BLaER1 (cell line): ENCODE measurements around the gene PPP2R5B.
A peak's percentile ranks its signal among the peaks of the same experiment; 100 is the strongest.

ENCODE experiments used
- H3K27ac ChIP-seq: shearing (Covaris generic); formaldehyde crosslinking; 2 replicates; pipeline ENCODE4 v1.8.1; 2022
- H3K27me3 ChIP-seq: shearing (Covaris generic); formaldehyde crosslinking; 2 replicates; pipeline ENCODE4 v1.8.1; 2022
- H3K36me3 ChIP-seq: shearing (Covaris generic); formaldehyde crosslinking; 2 replicates; pipeline ENCODE4 v1.8.1; 2022
- H3K4me1 ChIP-seq: shearing (Covaris generic); formaldehyde crosslinking; 2 replicates; pipeline ENCODE4 v1.8.1; 2022
- H3K4me2 ChIP-seq: shearing (Covaris generic); formaldehyde crosslinking; 2 replicates; pipeline ENCODE4 v1.8.1; 2022
- H3K4me3 ChIP-seq: shearing (Covaris generic); formaldehyde crosslinking; 2 replicates; pipeline ENCODE4 v1.8.1; 2022
- H3K9ac ChIP-seq: shearing (Covaris generic); formaldehyde crosslinking; 2 replicates; pipeline ENCODE4 v1.8.1; 2022
- H3K9me3 ChIP-seq: shearing (Covaris generic); formaldehyde crosslinking; 2 replicates; pipeline ENCODE4 v1.8.1; 2022
- H4K20me1 ChIP-seq: shearing (Covaris generic); formaldehyde crosslinking; 2 replicates; pipeline ENCODE4 v1.8.1; 2022
- Cebpa-rat ChIP-seq: shearing (Covaris generic); IDR thresholded peaks from 2 replicates; pipeline ENCODE4 v1.8.1; 2022

Gene PPP2R5B

DNA sequence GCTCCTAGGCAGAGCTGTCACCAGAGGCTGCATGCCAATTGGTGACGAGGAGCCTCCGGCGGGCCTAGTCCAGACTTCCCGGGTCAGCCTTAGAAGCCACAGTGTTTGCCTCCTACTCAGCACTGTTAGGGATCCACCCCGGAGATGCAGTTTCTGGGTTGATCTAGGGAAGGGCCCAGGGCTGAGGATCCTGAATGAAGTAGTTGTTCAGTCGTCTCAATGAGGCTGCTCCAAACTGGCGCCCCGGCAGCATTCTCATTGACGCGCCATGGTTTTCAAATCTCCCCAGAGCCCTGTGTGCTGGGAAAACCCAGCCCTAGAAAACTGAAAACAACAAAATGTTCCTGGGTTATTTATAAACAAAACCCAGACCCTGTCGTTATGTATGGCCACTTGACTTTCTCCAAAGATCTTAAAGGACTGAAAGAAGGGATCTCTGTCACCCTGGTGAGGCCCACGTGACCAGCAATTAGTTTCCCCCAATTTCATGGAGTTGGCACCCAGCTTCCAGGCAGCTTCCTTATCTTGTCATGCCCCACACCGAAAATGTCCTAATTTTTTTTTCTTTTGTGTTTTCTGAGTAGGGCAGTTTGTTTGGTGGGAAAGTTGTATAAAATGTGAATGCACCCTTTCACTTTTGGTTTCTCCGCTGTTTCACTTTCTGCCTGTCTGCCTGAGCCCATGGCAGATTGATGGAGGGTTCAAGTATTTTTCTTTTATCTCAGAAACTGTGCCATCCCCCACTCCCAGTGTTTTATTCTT, 44.1 kb upstream of the PPP2R5B start:
- Histone ChIP-seq H3K9ac (peak overlapping the region; percentile 90), H3K27me3 (no peaks in the 10 kb centered on the region), H3K36me3 (0 out of 2 replicates have a peak, but pooled peaks cover 2% of the 10 kb centered on the region), H4K20me1 (peaks cover 28% of the 10 kb centered on the region), H3K4me1 (peaks cover 82% of the 10 kb centered on the region), H3K4me2 (peak overlapping the region; percentile 96), H3K27ac (peak overlapping the region; percentile 95), H3K4me3 (peak overlapping the region; percentile 95), H3K9me3 (no peaks in the 10 kb centered on the region)
- no peak for TF ChIP-seq Cebpa-rat

DNA sequence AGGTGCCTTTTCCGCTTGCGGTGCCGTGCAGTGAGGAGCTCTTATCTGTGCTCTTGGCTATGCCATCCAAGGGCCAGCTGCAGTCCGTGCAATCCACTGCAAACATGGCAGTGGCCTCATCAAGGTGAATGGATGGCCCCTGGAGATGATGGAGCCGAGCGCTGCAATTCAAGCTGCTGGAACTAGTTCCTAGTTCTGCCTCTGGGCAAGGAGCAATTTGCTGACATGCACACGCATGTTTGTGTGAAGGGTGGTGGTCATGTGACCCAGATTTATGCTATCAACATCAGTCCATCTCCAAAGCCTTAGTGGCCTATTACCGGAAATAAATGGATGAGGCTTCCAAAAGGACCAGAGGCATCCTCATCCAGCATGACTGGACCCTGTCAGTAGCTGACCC, 43.0 kb upstream of the PPP2R5B start:
- TF ChIP-seq Cebpa-rat: no peak
- Histone ChIP-seq H3K27ac (peak overlapping the region; percentile 95; the same call in 1 of the 2 replicates), H3K4me1 (peaks cover 77% of the 10 kb centered on the region), H3K9me3 (no peaks in the 10 kb centered on the region), H3K4me2 (peak overlapping the region; percentile 96), H3K36me3 (no peaks in the 10 kb centered on the region), H3K9ac (no peak overlapping the region), H3K4me3 (no peak overlapping the region), H3K27me3 (no peaks in the 10 kb centered on the region), H4K20me1 (peaks cover 17% of the 10 kb centered on the region)

DNA sequence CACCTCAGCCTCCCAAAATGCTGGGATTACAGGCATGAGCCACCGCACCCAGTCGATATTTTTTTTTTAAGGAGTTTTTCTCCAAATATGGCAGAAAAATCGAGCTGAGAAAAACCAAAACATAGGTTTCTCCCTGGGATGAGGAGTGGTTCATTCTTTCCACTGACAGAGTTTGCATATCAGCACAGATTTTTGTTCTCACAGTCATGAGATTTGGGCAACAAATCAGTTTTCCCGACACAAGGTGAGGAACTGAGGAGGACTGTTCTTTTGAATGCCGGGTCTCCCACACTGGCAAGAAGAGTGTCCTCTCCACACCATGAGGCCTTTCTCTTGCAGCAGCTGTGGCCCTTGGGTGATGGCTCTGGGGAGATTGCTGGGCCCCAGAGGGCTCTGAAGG, 42.2 kb upstream of the PPP2R5B start:
- Histone ChIP-seq H3K9ac (no peak overlapping the region), H3K27me3 (no peaks in the 10 kb centered on the region), H3K4me2 (peak overlapping the region; percentile 63), H3K4me1 (peaks cover 73% of the 10 kb centered on the region), H3K27ac (peak overlapping the region; percentile 24; the same call in 1 of the 2 replicates), H3K9me3 (no peaks in the 10 kb centered on the region), H4K20me1 (peaks cover 10% of the 10 kb centered on the region), H3K36me3 (no peaks in the 10 kb centered on the region), H3K4me3 (no peak overlapping the region)
- no peak for TF ChIP-seq Cebpa-rat

DNA sequence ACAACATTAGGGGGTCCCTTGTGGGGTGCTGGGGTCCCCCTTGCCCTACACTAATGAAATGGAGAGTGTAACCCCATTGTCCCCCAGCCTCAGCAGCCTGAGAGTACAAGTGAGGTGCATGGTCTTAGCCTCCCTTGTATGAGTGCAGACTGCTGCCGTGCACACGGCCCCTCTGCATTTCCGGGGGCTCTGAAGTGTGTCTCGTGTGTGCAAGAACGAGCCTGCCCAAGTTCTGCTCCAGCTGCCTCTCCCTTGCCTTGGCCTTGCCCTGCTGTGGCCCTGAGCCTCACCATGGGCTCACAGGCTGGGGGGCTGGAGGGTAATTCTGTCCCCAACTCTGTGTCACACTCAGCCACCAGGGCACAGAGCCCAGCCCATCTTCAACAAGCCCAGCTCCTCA, 40.9 kb upstream of the PPP2R5B start:
- no peaks in the 10 kb centered on the region for H4K20me1 ChIP-seq
- no peak for TF ChIP-seq Cebpa-rat
- H3K9ac ChIP-seq: peak overlapping the region; percentile 46
- H3K36me3 ChIP-seq: no peaks in the 10 kb centered on the region
- peak overlapping the region; percentile 63 for H3K4me2 ChIP-seq
- peak overlapping the region; percentile 68 for H3K27ac ChIP-seq
- H3K27me3 ChIP-seq: no peaks in the 10 kb centered on the region
- no peak overlapping the region for H3K4me3 ChIP-seq
- no peaks in the 10 kb centered on the region for H3K9me3 ChIP-seq
- peaks cover 86% of the 10 kb centered on the region for H3K4me1 ChIP-seq

DNA sequence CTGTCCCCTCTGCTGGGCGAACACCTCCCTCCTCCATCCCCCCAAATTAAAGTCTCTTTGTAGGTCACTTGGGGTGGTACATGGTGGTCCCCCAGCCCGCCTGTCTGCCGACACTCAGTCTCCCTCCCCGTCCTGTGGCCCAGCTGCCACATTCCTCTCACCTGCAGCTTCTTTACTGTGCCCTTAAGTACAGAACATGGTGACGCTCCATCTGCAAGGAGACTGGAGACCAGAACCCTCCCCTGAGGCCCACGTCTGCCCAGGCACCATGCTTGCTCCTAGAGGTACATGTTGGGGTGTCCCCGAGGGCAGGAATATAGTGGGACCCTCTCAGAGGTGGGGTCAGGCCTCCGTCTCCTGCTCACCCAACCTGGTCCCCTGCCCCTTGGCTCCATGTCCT, 40.5 kb upstream of the PPP2R5B start:
- Histone ChIP-seq H3K4me3 (no peak overlapping the region), H4K20me1 (no peaks in the 10 kb centered on the region), H3K9ac (peak overlapping the region; percentile 46; the same call in 1 of the 2 replicates), H3K4me1 (peaks cover 91% of the 10 kb centered on the region), H3K27me3 (no peaks in the 10 kb centered on the region), H3K9me3 (no peaks in the 10 kb centered on the region), H3K27ac (peak overlapping the region; percentile 68), H3K36me3 (no peaks in the 10 kb centered on the region), H3K4me2 (peak overlapping the region; percentile 63)
- no peak for TF ChIP-seq Cebpa-rat

DNA sequence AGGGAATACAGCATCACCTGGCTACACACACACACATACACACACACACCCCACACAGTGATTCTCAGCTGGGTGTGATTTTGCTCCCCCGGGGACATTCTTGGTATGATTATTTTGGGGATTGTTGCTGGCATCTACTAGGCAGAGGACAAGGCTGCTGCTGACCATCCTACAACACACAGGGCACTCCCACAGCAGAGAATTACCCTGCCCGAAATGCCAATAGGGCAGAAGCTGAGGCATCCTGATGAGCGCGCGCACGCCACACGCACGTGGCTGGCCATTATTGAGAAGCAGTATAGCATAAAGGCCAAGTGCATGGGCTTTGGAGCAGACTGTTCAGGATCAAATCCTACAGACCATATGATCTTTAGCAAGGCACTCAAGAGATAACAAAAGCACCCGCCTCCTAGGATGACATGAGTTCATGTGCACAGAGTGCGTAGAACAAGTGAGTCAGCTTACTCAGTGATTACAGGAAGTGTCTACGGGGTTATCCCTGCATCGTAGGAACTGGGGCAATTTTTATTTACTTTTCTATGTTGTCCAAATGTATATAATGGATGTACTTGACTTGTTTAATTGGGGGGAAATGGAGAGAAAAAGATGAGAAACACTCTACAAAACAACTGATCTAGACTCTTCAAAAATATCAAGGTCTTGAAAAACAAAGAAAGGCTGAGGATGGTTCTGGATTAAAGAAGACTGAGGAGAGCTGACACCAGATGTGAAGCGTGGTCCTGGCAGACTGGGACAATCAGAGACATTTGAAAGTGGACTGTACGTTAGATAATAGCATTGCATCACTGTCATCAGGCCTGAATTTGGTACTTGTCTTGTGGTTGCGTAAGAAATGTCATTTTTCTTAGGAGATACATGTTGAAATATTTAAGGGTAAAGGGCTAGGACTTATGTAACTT, 38.9 kb upstream of the PPP2R5B start:
- Histone ChIP-seq H3K4me2 (peak overlapping the region; percentile 63; the same call in 1 of the 2 replicates), H3K27ac (no peak overlapping the region), H3K36me3 (no peaks in the 10 kb centered on the region), H4K20me1 (no peaks in the 10 kb centered on the region), H3K4me3 (no peak overlapping the region), H3K9ac (no peak overlapping the region), H3K27me3 (no peaks in the 10 kb centered on the region), H3K4me1 (peaks cover 91% of the 10 kb centered on the region), H3K9me3 (no peaks in the 10 kb centered on the region)
- peak; percentile 58; the same call in 1 of the 2 replicates for TF ChIP-seq Cebpa-rat

DNA sequence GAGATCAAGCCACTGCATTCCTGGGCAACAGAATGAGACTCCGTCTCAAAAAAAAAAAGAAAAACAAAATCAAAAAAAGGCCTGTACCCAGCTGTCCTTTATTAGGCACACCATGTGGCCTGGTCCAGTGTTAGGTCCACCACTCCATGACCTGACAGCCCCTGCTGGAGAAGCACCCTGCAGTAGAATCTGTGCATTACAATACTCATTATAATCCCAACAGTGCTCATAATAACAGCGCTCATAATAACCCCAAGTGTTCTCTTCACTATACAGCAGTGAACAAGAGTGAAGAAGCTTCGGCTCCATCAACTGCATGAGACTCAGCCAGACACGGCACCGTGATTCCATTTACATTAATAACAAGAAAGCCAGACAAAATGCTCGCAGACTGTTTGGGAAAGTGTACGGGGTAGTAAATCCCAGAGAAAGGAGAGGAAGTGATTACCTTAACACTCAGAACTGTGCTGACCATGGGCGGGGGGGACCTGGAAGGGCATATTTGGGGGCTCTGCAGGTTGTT, 37.2 kb upstream of the PPP2R5B start:
- H3K4me1 ChIP-seq: peaks cover 91% of the 10 kb centered on the region
- H3K4me3 ChIP-seq: no peak overlapping the region
- H4K20me1 ChIP-seq: no peaks in the 10 kb centered on the region
- TF ChIP-seq Cebpa-rat: no peak
- H3K9me3 ChIP-seq: no peaks in the 10 kb centered on the region
- H3K9ac ChIP-seq: no peak overlapping the region; the same call in 1 of the 2 replicates
- H3K4me2 ChIP-seq: peak overlapping the region; percentile 92
- H3K36me3 ChIP-seq: no peaks in the 10 kb centered on the region
- H3K27me3 ChIP-seq: no peaks in the 10 kb centered on the region
- peak overlapping the region; percentile 75 for H3K27ac ChIP-seq

DNA sequence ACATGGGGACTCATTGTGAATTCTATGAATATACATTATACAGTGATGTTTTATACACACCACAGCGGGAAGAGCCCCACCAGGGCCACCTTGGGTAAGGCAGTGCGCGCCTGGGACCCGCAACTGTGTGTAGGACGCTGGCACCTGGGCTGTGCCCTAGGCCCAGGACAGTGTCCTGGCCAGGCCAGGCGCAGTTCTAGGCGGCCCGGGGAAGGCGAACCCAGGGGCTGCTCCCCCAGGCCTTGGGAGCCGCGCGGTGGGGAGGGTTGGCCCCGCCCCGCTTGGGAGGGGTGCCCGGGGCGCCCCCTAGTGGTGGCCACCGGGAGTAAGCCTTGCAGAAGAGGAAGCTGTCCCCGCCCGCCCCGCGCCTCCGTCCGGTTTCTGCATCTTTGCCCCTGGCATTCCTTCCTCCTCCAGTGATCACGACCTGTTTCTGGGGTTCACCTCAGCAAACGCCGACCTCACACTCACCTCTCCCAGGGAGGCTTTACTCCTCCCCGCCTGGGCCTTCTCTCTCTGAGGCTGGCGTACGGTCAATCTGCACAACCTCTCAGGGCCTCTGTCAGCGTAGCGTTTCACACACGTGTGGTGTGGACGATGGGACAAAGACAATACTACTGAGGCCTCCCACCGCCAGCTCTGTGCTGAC, 36.6 kb upstream of the PPP2R5B start:
- Histone ChIP-seq H3K4me3 (peak overlapping the region; percentile 47), H3K27ac (peak overlapping the region; percentile 75), H3K36me3 (no peaks in the 10 kb centered on the region), H3K9me3 (no peaks in the 10 kb centered on the region), H3K4me2 (peak overlapping the region; percentile 92), H3K27me3 (no peaks in the 10 kb centered on the region), H3K4me1 (peaks cover 91% of the 10 kb centered on the region), H3K9ac (peak overlapping the region; percentile 64; the same call in 1 of the 2 replicates), H4K20me1 (no peaks in the 10 kb centered on the region)
- TF ChIP-seq Cebpa-rat: no peak

DNA sequence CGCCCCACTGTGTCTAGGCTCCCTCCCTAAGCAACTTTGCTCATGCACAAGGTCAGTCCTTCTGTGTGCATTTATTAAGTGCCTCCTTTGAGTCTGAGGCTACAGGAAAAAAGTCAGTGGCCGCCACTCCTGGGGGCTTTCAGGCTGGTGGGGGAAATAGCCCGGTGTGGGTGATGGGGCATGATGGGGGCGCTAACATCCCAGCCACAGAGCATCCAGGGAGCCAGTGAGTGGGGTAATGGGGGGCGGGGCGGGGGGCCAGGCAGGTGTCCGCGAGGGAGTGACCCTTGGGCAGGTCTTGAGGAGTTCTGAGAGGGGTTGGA, 36.1 kb upstream of the PPP2R5B start:
- no peak for TF ChIP-seq Cebpa-rat
- H3K9me3 ChIP-seq: no peaks in the 10 kb centered on the region
- no peaks in the 10 kb centered on the region for H4K20me1 ChIP-seq
- no peaks in the 10 kb centered on the region for H3K27me3 ChIP-seq
- H3K4me2 ChIP-seq: peak overlapping the region; percentile 92
- H3K4me1 ChIP-seq: peaks cover 91% of the 10 kb centered on the region
- H3K36me3 ChIP-seq: no peaks in the 10 kb centered on the region
- H3K9ac ChIP-seq: peak overlapping the region; percentile 64; the same call in 1 of the 2 replicates
- peak overlapping the region; percentile 75 for H3K27ac ChIP-seq
- peak overlapping the region; percentile 47 for H3K4me3 ChIP-seq
